Measurements from ENCODE around the gene ZNF516.

ZNF516 gene

GRCh38 chr18:76466410-76466991, 28.5 kb downstream of the ZNF516 start:
- no peak for DNase-seq

GRCh38 chr18:76465630-76466409, 29.2 kb downstream of the ZNF516 start:
- DNase-seq, result no peak

DNA sequence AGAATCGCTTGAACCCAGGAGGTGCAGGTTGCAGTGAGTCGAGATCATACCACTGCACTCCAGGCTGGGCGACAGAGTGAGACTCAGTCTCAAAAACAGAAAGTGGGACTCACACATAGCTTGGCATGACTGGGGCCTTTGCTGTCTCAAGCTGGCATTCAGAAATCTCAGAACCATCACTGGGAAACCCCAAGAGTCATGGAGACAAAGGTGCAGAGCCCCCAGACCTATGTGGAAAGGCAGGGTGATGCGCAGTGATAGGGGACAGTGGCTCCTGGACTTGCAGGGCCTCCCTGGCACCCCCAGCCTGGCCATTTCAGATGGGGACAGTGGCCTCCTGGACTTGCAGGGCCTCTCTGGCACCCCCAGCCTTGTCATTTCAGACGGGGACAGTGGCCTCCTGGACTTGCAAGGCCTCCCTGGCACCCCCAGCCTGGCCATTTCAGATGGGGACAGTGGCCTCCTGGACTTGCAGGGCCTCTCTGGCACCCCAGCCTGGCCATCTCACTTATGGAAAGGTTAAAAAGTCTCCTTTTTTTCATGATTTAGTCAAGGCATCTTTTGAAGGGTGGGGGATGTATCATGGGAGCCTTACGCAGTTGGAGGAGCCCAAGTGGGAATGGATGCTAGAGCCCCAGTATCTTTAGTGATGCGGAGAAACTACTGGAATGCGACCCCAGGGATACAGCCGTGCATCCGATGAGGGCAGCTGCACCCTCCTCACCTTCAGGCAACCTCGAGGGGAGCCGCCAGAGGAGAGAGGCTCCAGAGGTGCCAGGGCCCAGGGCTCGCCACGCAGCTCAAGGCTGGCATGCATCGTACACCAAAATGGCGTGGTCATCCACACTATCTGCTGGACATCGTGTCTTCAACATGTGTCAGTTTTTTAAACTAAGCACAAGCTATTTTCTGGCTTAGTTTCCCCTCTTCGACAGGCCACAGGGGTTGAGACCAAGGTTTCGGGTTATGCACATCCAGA, 30.5 kb downstream of the ZNF516 start:
- no peak for DNase-seq

- no peak for DNase-seq
Observed at GRCh38 chr18:76463872-76464271, 31.2 kb downstream of the ZNF516 start.

DNA sequence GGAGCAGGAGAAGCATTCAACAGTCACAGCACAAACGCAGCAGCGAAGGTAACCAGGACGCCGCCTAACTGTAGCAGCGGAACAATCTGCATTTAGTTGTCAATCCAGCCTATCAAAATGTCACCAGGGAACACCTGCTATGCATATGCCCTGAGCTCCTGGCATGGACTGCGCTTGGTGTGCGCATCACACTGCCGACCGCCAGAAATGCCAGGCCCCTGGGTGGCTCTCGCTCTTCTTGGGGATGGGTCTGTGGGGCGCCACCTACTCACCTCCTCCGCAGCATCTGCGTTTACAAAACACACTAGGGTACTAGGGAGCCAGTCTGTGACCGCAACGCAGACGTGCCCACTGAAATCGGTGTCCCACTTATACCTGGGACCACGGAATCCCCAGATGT, 31.7 kb downstream of the ZNF516 start:
- no peak for DNase-seq

GRCh38 chr18:76462326-76462694, 32.7 kb downstream of the ZNF516 start:
- DNase-seq, result no peak

GRCh38 chr18:76461692-76462325, 33.2 kb downstream of the ZNF516 start:
- DNase-seq, result no peak

- no peak for DNase-seq
Observed at GRCh38 chr18:76461148-76461547, 33.9 kb downstream of the ZNF516 start.

DNA sequence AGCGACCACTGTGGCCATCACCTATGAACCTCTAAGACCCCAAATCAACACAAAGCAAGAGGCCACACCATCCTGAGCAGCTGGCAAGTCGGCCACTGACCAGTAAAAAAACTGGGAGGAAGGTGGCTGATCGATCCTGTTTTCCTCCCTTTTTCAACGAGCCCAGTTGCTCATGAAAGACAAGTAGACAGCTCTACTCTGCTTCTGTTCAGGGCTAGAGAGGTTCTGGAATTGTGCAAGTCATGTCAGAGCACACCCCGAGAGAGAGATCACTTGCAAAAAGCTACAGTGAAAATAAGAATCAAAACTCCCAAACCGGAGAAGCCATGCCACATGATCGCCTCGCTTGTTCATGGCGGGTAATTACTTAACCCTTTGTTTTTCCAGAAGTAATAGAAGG, 34.6 kb downstream of the ZNF516 start:
- no peak for DNase-seq

DNA sequence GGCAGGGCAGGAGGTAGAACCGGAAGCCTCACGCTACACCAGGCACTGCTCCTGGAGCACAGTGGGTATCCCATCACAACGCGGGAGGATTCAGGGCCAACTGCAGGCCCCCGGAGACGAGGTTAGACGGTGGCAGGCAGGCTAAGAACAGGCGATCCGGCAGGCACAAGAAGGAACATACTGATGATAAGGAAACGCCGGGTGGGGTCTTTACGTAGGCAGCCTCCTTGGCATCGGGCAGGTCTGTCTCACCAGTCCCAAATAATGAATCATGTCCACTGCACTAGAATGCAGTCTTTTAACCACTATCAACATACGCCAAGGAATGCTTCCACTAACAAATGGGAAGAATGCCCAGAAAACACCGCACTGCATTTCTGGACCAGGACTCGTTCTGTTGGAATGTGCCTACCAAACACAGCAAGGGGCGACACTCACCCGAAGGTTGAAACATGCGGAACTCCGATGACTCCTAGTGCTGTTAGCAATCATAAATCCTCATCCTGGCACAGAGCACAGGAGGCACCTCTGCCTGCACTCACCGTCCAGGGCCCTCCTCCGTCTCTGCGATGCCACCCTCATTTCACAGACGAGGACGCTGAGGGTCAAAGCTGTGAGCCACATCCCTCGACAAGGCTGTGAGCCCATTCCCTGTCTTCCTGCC, 35.2 kb downstream of the ZNF516 start:
- no peak for DNase-seq

GRCh38 chr18:76459312-76459686, 35.7 kb downstream of the ZNF516 start:
- no peak for DNase-seq

- no peak for DNase-seq
Observed at GRCh38 chr18:76458522-76459311, 36.3 kb downstream of the ZNF516 start.

DNA sequence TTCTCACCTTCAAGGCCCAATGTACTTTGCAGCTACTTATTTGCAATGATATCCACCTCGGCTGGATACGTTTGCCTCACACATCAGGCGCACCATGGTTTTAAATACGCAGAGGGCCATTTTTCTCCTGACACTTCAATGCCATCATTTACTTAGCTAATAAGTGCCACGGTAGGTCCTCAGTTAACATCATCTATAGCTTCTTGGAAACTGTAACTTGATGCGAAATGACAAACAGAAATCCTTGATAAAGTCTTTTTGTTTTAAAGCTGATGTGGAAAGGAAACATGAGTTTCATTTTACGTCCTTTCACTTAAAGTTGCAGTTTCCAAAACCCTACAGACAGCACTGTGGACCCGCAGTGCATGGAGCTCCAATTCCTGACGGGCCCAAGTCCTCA, 37.1 kb downstream of the ZNF516 start:
- DNase-seq, result no peak

- DNase-seq, result no peak
Observed at GRCh38 chr18:76457475-76457874, 37.6 kb downstream of the ZNF516 start.

DNA sequence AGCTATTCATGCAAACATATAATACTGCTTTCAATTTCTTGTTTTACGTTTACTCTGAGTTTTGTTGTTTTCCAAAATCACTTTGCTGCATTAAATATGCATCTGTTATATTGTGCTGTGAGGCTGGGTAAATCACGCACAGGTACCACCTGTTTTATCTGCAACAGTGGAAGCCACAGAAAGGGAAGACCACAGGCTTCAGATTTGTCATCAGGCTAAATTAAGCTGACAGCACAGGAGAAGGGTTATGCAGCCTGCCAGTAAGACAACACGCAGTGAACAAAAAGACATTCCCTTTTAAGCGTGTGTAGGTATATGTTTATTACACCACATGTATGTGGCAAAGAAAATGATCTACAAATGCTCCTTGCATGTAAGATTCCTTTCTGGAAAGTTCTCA, 38.2 kb downstream of the ZNF516 start:
- no peak for DNase-seq

DNA sequence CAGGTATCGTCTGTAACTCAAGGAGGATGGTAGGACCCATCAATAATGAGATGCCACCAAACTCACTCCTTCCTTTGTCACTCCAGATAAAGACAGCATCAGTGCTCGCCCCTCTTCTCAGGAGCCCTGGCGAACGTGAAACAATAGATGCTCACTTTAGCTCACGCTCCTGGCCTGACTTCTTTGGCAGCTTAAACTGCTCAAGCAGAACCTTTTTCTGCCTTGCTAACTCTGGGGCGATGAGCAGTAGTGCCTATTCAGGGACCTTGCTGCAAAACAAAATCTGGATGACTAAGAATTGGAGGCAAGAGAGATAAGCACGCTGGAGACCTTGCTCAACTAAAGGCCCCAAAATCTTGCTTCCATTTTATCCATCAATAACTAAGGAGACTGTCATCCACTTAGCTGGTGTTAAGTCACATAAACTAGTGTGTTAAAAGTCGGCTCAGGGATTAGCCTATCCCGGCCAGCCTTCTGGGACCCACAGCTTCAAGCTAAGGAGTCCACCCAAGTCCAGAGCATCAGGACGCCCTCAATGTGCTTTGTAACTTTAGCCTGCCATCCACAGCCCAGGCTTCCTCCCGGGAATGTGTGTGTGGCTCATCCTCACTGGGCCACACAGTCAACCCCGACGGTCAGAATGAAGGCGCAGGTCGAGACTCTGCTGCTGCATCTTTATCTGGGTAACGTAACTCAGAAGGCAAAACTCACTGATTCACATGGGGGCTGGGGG, 38.9 kb downstream of the ZNF516 start:
- no peak for DNase-seq

DNA sequence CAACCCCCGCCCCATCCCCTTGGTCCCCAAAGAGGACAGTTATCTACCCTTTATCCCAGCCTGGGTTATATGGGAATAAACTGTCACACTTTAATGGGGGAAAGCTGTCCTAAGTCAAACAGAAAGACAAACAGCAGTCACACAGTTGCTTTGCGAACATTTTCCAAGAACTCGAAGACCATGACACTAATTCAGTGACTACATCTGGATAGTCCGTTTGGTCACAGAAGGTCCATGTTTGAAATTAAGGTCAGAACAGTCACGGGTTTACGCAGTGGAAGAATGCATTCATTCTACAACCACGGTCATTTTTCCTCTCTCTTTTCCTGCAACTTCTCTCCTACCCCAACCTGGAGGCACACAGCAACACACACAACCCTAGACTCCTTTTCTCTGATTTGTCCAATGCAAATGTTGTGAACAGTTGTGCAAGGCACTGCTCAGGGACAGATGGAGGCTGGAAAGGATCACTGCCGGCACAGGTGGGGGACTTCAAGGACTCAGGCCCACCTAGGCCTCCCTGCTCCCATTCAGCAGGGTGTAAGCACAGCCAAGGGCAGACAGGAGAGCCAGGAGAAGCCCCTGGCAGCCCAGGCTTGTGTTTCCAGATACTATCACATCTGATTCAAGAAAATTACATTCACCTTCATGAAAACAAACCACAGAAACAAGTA, 39.9 kb downstream of the ZNF516 start:
- no peak for DNase-seq

GRCh38 chr18:76454418-76454817, 40.6 kb downstream of the ZNF516 start:
- DNase-seq, result no peak

DNA sequence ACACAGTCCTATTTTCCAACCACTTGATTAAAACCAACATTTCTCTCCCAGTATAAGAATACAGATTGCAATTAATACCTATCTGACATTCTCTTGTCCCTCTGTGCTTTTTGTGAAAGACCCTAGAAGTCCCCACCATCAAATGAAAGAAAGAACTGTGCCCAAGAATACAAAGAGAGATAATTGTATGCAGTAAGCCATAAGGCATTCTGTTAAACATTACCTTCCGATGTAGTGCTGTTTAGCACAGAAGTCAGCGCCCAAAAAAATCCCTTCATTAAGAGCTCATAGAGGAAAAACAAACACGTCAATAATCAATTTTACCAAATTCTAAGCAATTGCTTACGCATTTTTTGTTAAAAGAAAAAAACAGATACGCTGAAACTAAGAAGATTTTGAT, 41.1 kb downstream of the ZNF516 start:
- no peak for DNase-seq

DNA sequence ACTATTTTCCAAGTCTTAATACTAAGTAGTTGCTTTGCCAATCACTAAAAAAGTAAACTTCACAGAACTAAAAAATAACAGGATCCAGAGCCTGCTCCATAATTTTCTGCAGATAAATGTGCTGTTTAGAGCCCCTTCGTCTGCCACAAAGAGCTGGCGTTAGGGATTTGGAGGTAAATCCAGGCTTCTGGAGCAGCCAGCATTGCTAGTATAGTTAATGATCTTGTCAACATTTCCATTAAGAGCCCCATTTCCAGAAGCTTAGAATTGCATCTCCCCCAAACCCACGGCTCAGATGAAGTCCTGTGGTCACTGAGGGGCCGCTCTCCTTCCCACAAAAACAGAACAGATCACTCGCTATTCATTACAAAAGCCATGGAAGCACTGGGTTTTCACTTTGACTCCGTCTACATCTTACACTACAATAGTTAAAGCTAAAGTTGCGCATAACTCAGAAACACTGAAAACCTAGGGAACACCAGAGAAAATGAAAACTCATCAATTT, 41.9 kb downstream of the ZNF516 start:
- DNase-seq, result no peak
